ENCODE measurements around the gene GDNF. TPM values are rescaled to one million over a fixed set of nuclear protein-coding genes. Genes with fewer than 3 reads are reported as not detected.

GDNF gene
- polyA plus RNA-seq, 3 donors, result not detected

DNA sequence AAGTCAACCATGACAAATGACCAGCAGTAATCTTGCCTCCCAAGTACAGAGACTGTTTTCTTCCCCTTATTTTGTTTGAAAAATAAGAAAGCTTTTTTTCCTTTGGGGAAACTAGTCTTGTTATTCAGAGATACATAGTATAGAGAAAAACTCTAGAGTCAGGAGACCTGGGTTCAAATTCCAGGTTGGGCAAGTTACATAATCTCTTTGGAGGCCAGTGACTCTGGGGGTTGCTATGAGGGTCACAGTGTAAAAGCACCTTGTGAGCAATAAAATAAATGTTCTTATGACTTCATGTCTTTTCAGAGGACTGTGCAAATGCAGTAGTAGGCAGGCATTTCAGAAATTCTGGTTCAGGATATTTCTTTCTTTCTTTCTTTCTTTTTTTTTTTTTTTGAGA is 71.5 kb downstream of the GDNF start:
- Histone ChIP-seq H3K79me2 (ENCODE audit: insufficient read depth, low read length) (no peaks in the 10 kb centered on the region), H3K4me3 (replicated peaks in 1 of 3; ENCODE audit: low read depth in 2 of 3, low read length in 3 of 3) (no peak overlapping the region), H3K27ac (ENCODE audit: low read depth in 1 of 2, low read length in 2 of 2) (no peak overlapping the region), H2AFZ (ENCODE audit: insufficient read depth, low read depth, low read length, poor library complexity, severe bottlenecking) (no peak overlapping the region), H3K4me2 (replicated peaks; ENCODE audit: extremely low read depth, low read length, poor library complexity, severe bottlenecking) (no peak overlapping the region), H3K36me3 (replicated peaks in 1 of 2; ENCODE audit: control insufficient read depth in 1 of 2, insufficient read depth in 2 of 2, low read length in 2 of 2) (no peaks in the 10 kb centered on the region), H4K20me1 (ENCODE audit: insufficient read depth, low read length) (no peaks in the 10 kb centered on the region), H3K9ac (ENCODE audit: insufficient read depth, low read length, poor library complexity, severe bottlenecking) (no peak overlapping the region), H3K27me3 (ENCODE audit: control insufficient read depth in 2 of 2, insufficient read depth in 2 of 2, low read length in 2 of 2) (no peaks in the 10 kb centered on the region), H3K9me3 (replicated peaks in 1 of 2; ENCODE audit: control insufficient read depth in 1 of 2, insufficient read depth in 1 of 2, low read length in 2 of 2) (no peaks in the 10 kb centered on the region), H3K4me1 (ENCODE audit: control insufficient read depth in 1 of 2, insufficient read depth in 2 of 2, low read length in 2 of 2) (no peaks in the 10 kb centered on the region)
- H3K4me1 Mint-ChIP-seq, result peaks cover 4% of the 10 kb centered on the region
- peaks cover 0 to 11% (median 0%) of the 10 kb centered on the region in 7 donors for H3K9me3 Mint-ChIP-seq
- peak overlapping the region in 1 of 2 donors; percentile 14 for H3K4me3 Mint-ChIP-seq
- no peak for DNase-seq
- H3K27ac Mint-ChIP-seq, result no peak overlapping the region
- peaks cover 2 to 14% (median 3%) of the 10 kb centered on the region in 3 donors for H3K27me3 Mint-ChIP-seq (ENCODE audit: low read depth in 3 of 3)
- TF ChIP-seq, protein P1, sequence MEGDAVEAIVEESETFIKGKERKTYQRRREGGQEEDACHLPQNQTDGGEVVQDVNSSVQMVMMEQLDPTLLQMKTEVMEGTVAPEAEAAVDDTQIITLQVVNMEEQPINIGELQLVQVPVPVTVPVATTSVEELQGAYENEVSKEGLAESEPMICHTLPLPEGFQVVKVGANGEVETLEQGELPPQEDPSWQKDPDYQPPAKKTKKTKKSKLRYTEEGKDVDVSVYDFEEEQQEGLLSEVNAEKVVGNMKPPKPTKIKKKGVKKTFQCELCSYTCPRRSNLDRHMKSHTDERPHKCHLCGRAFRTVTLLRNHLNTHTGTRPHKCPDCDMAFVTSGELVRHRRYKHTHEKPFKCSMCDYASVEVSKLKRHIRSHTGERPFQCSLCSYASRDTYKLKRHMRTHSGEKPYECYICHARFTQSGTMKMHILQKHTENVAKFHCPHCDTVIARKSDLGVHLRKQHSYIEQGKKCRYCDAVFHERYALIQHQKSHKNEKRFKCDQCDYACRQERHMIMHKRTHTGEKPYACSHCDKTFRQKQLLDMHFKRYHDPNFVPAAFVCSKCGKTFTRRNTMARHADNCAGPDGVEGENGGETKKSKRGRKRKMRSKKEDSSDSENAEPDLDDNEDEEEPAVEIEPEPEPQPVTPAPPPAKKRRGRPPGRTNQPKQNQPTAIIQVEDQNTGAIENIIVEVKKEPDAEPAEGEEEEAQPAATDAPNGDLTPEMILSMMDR (IDR thresholded peaks at IDR 0.05), result no peak
- H3K36me3 Mint-ChIP-seq, result no peaks in the 10 kb centered on the region
- intact Hi-C loops (cut with micrococcal nuclease), result no loop called here

DNA sequence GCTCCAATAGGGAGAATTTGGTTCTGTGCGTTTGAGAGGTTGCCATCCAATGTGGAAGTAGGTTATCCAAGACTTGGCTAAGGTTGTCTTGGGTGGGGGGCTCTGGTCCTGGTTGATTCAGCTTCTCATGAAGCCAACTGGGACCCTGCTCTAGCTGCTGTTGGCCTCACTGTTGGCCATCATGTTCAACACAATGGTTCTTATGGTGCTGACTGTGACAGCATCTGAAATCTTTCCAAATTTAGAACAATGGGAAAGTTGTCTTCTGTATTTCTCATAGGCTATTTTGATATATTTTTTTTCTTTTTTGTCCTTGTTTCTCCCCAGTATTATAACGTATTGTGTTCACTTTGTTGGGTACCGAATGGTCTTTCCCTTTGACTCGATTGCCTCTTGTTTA is 71.9 kb downstream of the GDNF start:
- WGBS (ENCODE audit: insufficient coverage), result 100% methylated on average over 1 of the region's 4 CpGs

More for the DNA sequence above, 71.9 kb downstream of the GDNF start:
- no peak overlapping the region for H3K27ac Mint-ChIP-seq
- Histone ChIP-seq H2AFZ (ENCODE audit: insufficient read depth, low read depth, low read length, poor library complexity, severe bottlenecking) (no peak overlapping the region), H3K9me3 (replicated peaks in 1 of 2; ENCODE audit: control insufficient read depth in 1 of 2, insufficient read depth in 1 of 2, low read length in 2 of 2) (no peaks in the 10 kb centered on the region), H3K79me2 (ENCODE audit: insufficient read depth, low read length) (no peaks in the 10 kb centered on the region), H3K27ac (ENCODE audit: low read depth in 1 of 2, low read length in 2 of 2) (no peak overlapping the region), H3K9ac (ENCODE audit: insufficient read depth, low read length, poor library complexity, severe bottlenecking) (no peak overlapping the region), H3K4me3 (replicated peaks in 1 of 3; ENCODE audit: low read depth in 2 of 3, low read length in 3 of 3) (no peak overlapping the region), H4K20me1 (ENCODE audit: insufficient read depth, low read length) (no peaks in the 10 kb centered on the region), H3K36me3 (replicated peaks in 1 of 2; ENCODE audit: control insufficient read depth in 1 of 2, insufficient read depth in 2 of 2, low read length in 2 of 2) (no peaks in the 10 kb centered on the region), H3K4me2 (replicated peaks; ENCODE audit: extremely low read depth, low read length, poor library complexity, severe bottlenecking) (no peak overlapping the region), H3K4me1 (ENCODE audit: control insufficient read depth in 1 of 2, insufficient read depth in 2 of 2, low read length in 2 of 2) (no peaks in the 10 kb centered on the region), H3K27me3 (ENCODE audit: control insufficient read depth in 2 of 2, insufficient read depth in 2 of 2, low read length in 2 of 2) (no peaks in the 10 kb centered on the region)
- H3K27me3 Mint-ChIP-seq (ENCODE audit: low read depth in 3 of 3), result peaks cover 3 to 14% (median 3%) of the 10 kb centered on the region in 3 donors
- no peaks in the 10 kb centered on the region for H3K36me3 Mint-ChIP-seq
- DNase-seq, result no peak
- peaks cover 4% of the 10 kb centered on the region for H3K4me1 Mint-ChIP-seq
- TF ChIP-seq, protein P1 (IDR thresholded peaks at IDR 0.05), result no peak
- no peak overlapping the region for H3K4me3 Mint-ChIP-seq
- intact Hi-C loops (cut with micrococcal nuclease), result no loop called here
- peaks cover 0 to 11% (median 0%) of the 10 kb centered on the region in 7 donors for H3K9me3 Mint-ChIP-seq
